GM12878 (cell line): ENCODE results near the gene MAST2. TPM values are rescaled to one million over a fixed set of nuclear protein-coding genes. Genes with fewer than 3 reads are reported as not detected.
A peak's percentile ranks its signal among the peaks of the same experiment; 100 is the strongest.

ENCODE experiments used
- ATAC-seq: fragments of 200-7000 bp; cut with Tn5 transposase; 3 replicates; pipeline ENCODE4 v1.9.1; 2020; ENCODE audit warnings: mild to moderate bottlenecking, moderate library complexity
- Bru-seq: library from RNA; stranded (reverse); fragments of 400-500 nt; gene quantifications from one replicate; lab custom pipeline; 2021; lab: Mats Ljungman, UMichigan
- BruChase-seq, 2 experiments: library from RNA; stranded (reverse); fragments of 400-500 nt; gene quantifications; one replicate each; lab custom pipeline; 2021; lab: Mats Ljungman, UMichigan
- BruUV-seq: library from RNA; stranded (reverse); fragments of 400-500 nt; replicated peaks from 2 replicates; lab custom pipeline; 2021; lab: Mats Ljungman, UMichigan
- CTCF ChIA-PET: fragments of 300-600 bp; sonication (Branson Sonifier 250); formaldehyde crosslinking; extraction: SDS; loops from one replicate; lab custom pipeline; 2021; ENCODE audit warnings: inconsistent platforms; lab: Yijun Ruan, JAX
- POLR2A ChIA-PET: fragments of 350-600 bp; formaldehyde crosslinking; extraction: SDS; loops from one replicate; lab custom pipeline; 2021; ENCODE audit warnings: inconsistent platforms; lab: Charles Lee
- RAD21 ChIA-PET: fragments of 300-600 bp; sonication (Branson Sonifier 250); formaldehyde crosslinking; loops from one replicate; lab custom pipeline; 2023; ENCODE audit warnings: antibody characterized with exemption; ENCODE audit not compliant: unreplicated experiment; lab: Charles Lee
- SMC1A ChIA-PET: fragments of 300-600 bp; sonication (Branson Sonifier 250); formaldehyde crosslinking; loops from one replicate; lab custom pipeline; 2023; ENCODE audit not compliant: unreplicated experiment, uncharacterized antibody; lab: Charles Lee
- DNase-seq: peaks from one replicate; pipeline ENCODE4 v3.0.0-alpha.2; 2011; ENCODE audit warnings: low read depth, low spot score
- FAIRE-seq: peaks from 3 replicates; lab custom pipeline; 2011; peaks lifted over from hg19 to GRCh38; lab: Jason Lieb, UNC
- H2AFZ ChIP-seq: 2 replicates; pipeline ENCODE4 v1.6.0; 2011; ENCODE audit warnings: low read depth, low read length, control low read depth; ENCODE audit not compliant: control insufficient read depth
- H3K27ac ChIP-seq: 2 replicates; pipeline ENCODE4 v1.5.1; 2011; ENCODE audit warnings: control low read depth; ENCODE audit not compliant: control insufficient read depth, insufficient read depth
- H3K27me3 ChIP-seq, 2 experiments: replicated peaks in 1 of 2; 2 replicates each; pipeline versions ENCODE4 v1.6.0 to v1.6.1; 2011; ENCODE audit warnings: low read length in 1 of 2; ENCODE audit not compliant: control insufficient read depth in 2 of 2, insufficient read depth in 2 of 2
- H3K36me3 ChIP-seq, 2 experiments: 2 replicates each; pipeline ENCODE4 v1.5.1; 2011; ENCODE audit warnings: low read length in 1 of 2; ENCODE audit not compliant: control insufficient read depth in 2 of 2, insufficient read depth in 2 of 2
- H3K4me1 ChIP-seq: 2 replicates; pipeline ENCODE4 v1.6.1; 2011; ENCODE audit warnings: mild to moderate bottlenecking, low read length, moderate library complexity, mixed read lengths; ENCODE audit not compliant: control insufficient read depth, insufficient read depth
- H3K4me2 ChIP-seq: 2 replicates; pipeline ENCODE4 v1.6.0; 2011; ENCODE audit warnings: control low read depth; ENCODE audit not compliant: control insufficient read depth, insufficient read depth
- H3K4me3 ChIP-seq: fragments of 200-600 bp; sonication (generic); 2 replicates; pipeline ENCODE4 v1.5.1; 2016
- H3K79me2 ChIP-seq: 2 replicates; pipeline ENCODE4 v1.6.0; 2011; ENCODE audit warnings: low read length; ENCODE audit not compliant: control insufficient read depth, insufficient read depth
- H3K9ac ChIP-seq: 2 replicates; pipeline ENCODE4 v1.8.0; 2011; ENCODE audit warnings: low read length, control low read depth, mixed read lengths; ENCODE audit not compliant: control insufficient read depth, insufficient read depth
- H3K9me3 ChIP-seq: replicated peaks from 3 replicates; pipeline ENCODE4 v1.5.1; 2011; ENCODE audit warnings: mild to moderate bottlenecking, low read length; ENCODE audit not compliant: control insufficient read depth, insufficient read depth
- H4K20me1 ChIP-seq: 2 replicates; pipeline ENCODE4 v1.6.0; 2011; ENCODE audit not compliant: control insufficient read depth, insufficient read depth
- CBX5 ChIP-seq: sonication (generic); IDR thresholded peaks from 2 replicates; pipeline ENCODE4 v1.6.1; 2016; ENCODE audit warnings: low read depth, moderate library complexity, mild to moderate bottlenecking, inconsistent platforms
- CEBPB ChIP-seq, 2 experiments: fragments of 150-350 bp in 1 of 2; IDR thresholded peaks; 2 replicates each; pipeline ENCODE4 v1.6.1; 2012 to 2014; ENCODE audit warnings: low read depth in 2 of 2, low read length in 2 of 2, borderline replicate concordance in 1 of 2, inconsistent platforms in 1 of 2
- FOS ChIP-seq: IDR thresholded peaks from 3 replicates; pipeline ENCODE4 v1.6.1; 2011; ENCODE audit warnings: borderline replicate concordance; ENCODE audit not compliant: insufficient read length; ENCODE audit errors: extremely low read depth
- HCFC1 ChIP-seq: fragments of 150-350 bp; IDR thresholded peaks from 2 replicates; pipeline ENCODE4 v1.6.1; 2014; ENCODE audit warnings: low read length
- KDM1A ChIP-seq: fragments of 200-600 bp; sonication (generic); IDR thresholded peaks from 2 replicates; pipeline ENCODE4 v1.6.1; 2016; ENCODE audit warnings: borderline replicate concordance
- NFIC ChIP-seq: IDR thresholded peaks from 2 replicates; pipeline ENCODE4 v1.6.1; 2012; ENCODE audit warnings: low read depth, mild to moderate bottlenecking, inconsistent platforms, low read length, moderate library complexity
- NR2F1 ChIP-seq: fragments of 450-650 bp; conservative IDR thresholded peaks from 2 replicates; pipeline ENCODE4 v1.6.1; 2017; ENCODE audit warnings: mild to moderate bottlenecking
- NRF1 ChIP-seq: conservative IDR thresholded peaks from 2 replicates; pipeline ENCODE4 v1.6.1; 2011; ENCODE audit warnings: mild to moderate bottlenecking, low read depth, low read length, improper control_type of control experiment
- PML ChIP-seq: IDR thresholded peaks from 2 replicates; pipeline ENCODE4 v1.6.1; 2012; ENCODE audit warnings: low read length, inconsistent platforms
- SRF ChIP-seq, 2 experiments: IDR thresholded peaks; 2 replicates each; pipeline ENCODE4 v1.6.1; 2011; ENCODE audit warnings: low read depth in 2 of 2, low read length in 2 of 2, mild to moderate bottlenecking in 1 of 2, moderate library complexity in 1 of 2
- STAT1 ChIP-seq: fragments of 450-650 bp; conservative IDR thresholded peaks from 2 replicates; pipeline ENCODE4 v1.6.1; 2014; ENCODE audit warnings: antibody characterized with exemption, mild to moderate bottlenecking
- TCF7 ChIP-seq: IDR thresholded peaks from 2 replicates; pipeline ENCODE4 v1.6.1; 2014; ENCODE audit warnings: antibody characterized with exemption, borderline replicate concordance
- ZBED1 ChIP-seq: IDR thresholded peaks from 2 replicates; pipeline ENCODE4 v1.6.1; 2016; ENCODE audit warnings: borderline replicate concordance
- ZNF384 ChIP-seq: IDR thresholded peaks from 2 replicates; pipeline ENCODE4 v1.6.1; 2012; ENCODE audit warnings: low read depth, mild to moderate bottlenecking, low read length, improper control_type of control experiment, borderline replicate concordance
- WGBS: methylation state at CpG from one replicate; pipeline ENCODE4 v1.1.6; 2016; ENCODE audit warnings: low lambda C conversion rate; ENCODE audit not compliant: insufficient replicate concordance, insufficient coverage; ENCODE audit errors: missing lambda C conversion rate; 5-methylcytosine and 5-hydroxymethylcytosine counted together
- in situ Hi-C: fragments of 300-500 bp; cut with MboI; formaldehyde crosslinking; loops from 9 replicates; pipeline ENCODE4 v1.14.3; 2018; ENCODE audit warnings: mixed read lengths
- intact Hi-C: fragments of 100-400 bp; cut with micrococcal nuclease; formaldehyde crosslinking; loops from one replicate; pipeline ENCODE4 v1.14.2; 2022; ENCODE audit not compliant: unreplicated experiment
- long read RNA-seq, 2 experiments: library from polyadenylated mRNA; unstranded; transcript quantifications; one replicate each; pipeline ENCODE4 v2.0.0, GENCODE V29; 2019 to 2020
- polyA minus RNA-seq, 3 experiments: library from RNA; depleted of rRNA, polyadenylated mRNA; stranded (reverse); fragments of >200 nt; gene quantifications; 2 replicates each; pipeline ENCODE4 v1.2.3, GENCODE V29; 2011
- polyA plus RNA-seq, 11 experiments: library from polyadenylated mRNA; depleted of rRNA in 4 of 11; unstranded in 6 of 11; stranded (reverse) in 5 of 11; fragments of >200 nt; fragmentation: Nextera tagmentation in 4 of 11; fragmentation: Illumina TruSeq in 1 of 11; extraction: Ambion mirVana in 4 of 11; extraction: Trizol in 1 of 11; gene quantifications; 1 replicate in 1 of 11; 2 replicates in 10 of 11; pipeline versions ENCODE4 v1.2.1 to v1.2.3, GENCODE V29; 2011 to 2016; ENCODE audit warnings: inconsistent platforms in 2 of 11, missing spikeins in 2 of 11, low read depth in 1 of 11
- total RNA-seq, 4 experiments: library from RNA; depleted of rRNA in 3 of 4; stranded (reverse); fragments of >200 nt in 3 of 4; fragmentation: Illumina TruSeq in 1 of 4; extraction: Trizol in 1 of 4; gene quantifications; 2 replicates each; pipeline versions ENCODE4 v1.2.1 to v1.2.3, GENCODE V29; 2013 to 2021
- TF ChIP-seq, protein P1 (sequence below): fragments of 450-650 bp; IDR thresholded peaks from 2 replicates; pipeline ENCODE4 v1.6.1; 2016; ENCODE audit warnings: mild to moderate bottlenecking
- TF ChIP-seq, protein P2 (sequence below): fragments of 450-650 bp; formaldehyde crosslinking; IDR thresholded peaks from 2 replicates; pipeline ENCODE4 v1.4.0; 2022; ENCODE audit warnings: mild to moderate bottlenecking, moderate library complexity

MAST2 gene
- total RNA-seq (2013; cell fraction: nucleolus; rRNA removed): 51.6 and 64.3 TPM in 2 replicates
- total RNA-seq (2014; rRNA removed): 16.7 and 20.2 TPM in 2 replicates
- total RNA-seq (2014; rRNA removed; fragmentation: Illumina TruSeq; extraction: Trizol): 11.7 and 12.2 TPM in 2 replicates
- total RNA-seq (2021): 25.1 and 28.7 TPM in 2 replicates
- polyA plus RNA-seq (2011; ENCODE audit: low read depth): 9.0 TPM
- 8.3 and 11.3 TPM in 2 replicates for polyA plus RNA-seq (2011; rRNA removed)
- 11.9 and 13.8 TPM in 2 replicates for polyA plus RNA-seq (2011; cell fraction: cytosol; rRNA removed)
- polyA plus RNA-seq (2011; cell fraction: nucleus; rRNA removed): 44.4 and 47.3 TPM in 2 replicates
- 9.2 and 10.6 TPM in 2 replicates for polyA plus RNA-seq (2012)
- polyA plus RNA-seq (2014; fragmentation: Illumina TruSeq; extraction: Trizol): 13.1 and 17.6 TPM in 2 replicates
- polyA plus RNA-seq (2014; fragmentation: Nextera tagmentation; extraction: Ambion mirVana): 1 to 10 TPM; 1.0 to 1.4 TPM
- polyA plus RNA-seq (2014; rRNA removed): 15.2 and 16.3 TPM in 2 replicates
- 10 to 100 TPM; 13.0 to 14.6 TPM for polyA plus RNA-seq (2016; fragmentation: Nextera tagmentation; extraction: Ambion mirVana)
- 25.2 and 34.2 TPM in 2 replicates for polyA minus RNA-seq (2011; rRNA and poly(A)+ RNA removed)
- polyA minus RNA-seq (2011; cell fraction: cytosol; rRNA and poly(A)+ RNA removed): 13.1 and 13.9 TPM in 2 replicates
- polyA minus RNA-seq (2011; cell fraction: nucleus; rRNA and poly(A)+ RNA removed): 23.3 and 39.6 TPM in 2 replicates
- percentile 61 among the genes with signal in this experiment for Bru-seq, nascent RNA
- BruChase-seq, experiment 1, labeled RNA remaining after a 6-hour chase: percentile 64 among the genes with signal in this experiment
- percentile 62 among the genes with signal in this experiment for BruChase-seq, experiment 2, labeled RNA remaining after a 2-hour chase
- long read RNA-seq, experiment 1, partial matches to known transcripts: 4 of 5 reads
- long read RNA-seq, experiment 1, other reads (novel, unspliced or antisense): 1 of 5 reads
- long read RNA-seq, experiment 2: 0 reads

DNA sequence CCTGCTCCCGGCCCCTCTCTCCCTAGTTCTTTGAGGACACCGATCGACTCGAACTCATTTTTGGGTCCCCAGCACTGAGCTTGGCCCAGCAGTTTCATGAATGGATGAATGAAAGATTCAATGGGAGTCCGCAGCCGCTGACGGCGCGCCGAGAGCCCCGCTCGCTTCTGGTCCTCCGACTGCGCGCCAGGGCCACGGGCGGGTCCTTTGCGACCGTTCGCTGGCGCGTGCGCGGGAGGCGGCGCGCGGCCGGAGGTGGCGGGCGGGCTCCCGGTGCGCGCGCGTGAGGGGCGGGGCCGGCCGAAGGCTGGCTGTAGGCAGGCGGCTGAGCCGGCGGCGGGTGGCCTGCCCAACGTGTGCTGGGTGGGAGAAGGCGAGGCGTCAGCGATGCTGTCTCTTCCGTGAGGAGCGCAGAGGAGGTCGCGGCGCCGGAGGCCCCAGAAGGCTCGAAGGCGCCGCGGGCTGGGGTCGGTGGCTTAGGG lies at the start of gene MAST2:
Gene MAST2 (plus strand): TSS at position 314 of the 482 bp plus-strand sequence. CDS start 284 bp downstream, outside the sequence.
- no peak for DNase-seq
- ChIA-PET RAD21 (interaction anchor here (1.8 kb wide), 1 partner anchor 77 kb away, joined by 4 read pairs; no protein-coding TSS in a partner anchor), CTCF (no interaction called here), POLR2A (interaction anchor here (0.5 to 1.1 kb wide), 6 partner anchors 13 to 204 kb away, joined by 3 to 5 read pairs (median 4); partner anchors contain the start of gene GPBP1L1), SMC1A (interaction anchor here (1.3 to 1.4 kb wide), 2 partner anchors 18 to 76 kb away, joined by 4 to 5 read pairs; no protein-coding TSS in a partner anchor)
- H3K27me3 ChIP-seq: no peaks in the 10 kb centered on the region
- no peak for FAIRE-seq
- in situ Hi-C loops: no loop called here
- H3K79me2 ChIP-seq: peaks cover 25% of the 10 kb centered on the region
- WGBS: under 1% methylated on average over 39 of the region's 58 CpGs
- peak within 1 kb of the TSS; percentile 62 for H3K9ac ChIP-seq
- no peaks in the 10 kb centered on the region for H3K9me3 ChIP-seq
- ATAC-seq: peak; percentile 93
- H3K27ac ChIP-seq: peak within 1 kb of the TSS; percentile 28
- no peaks in the 10 kb centered on the region for H4K20me1 ChIP-seq
- peak within 1 kb of the TSS; percentile 91 for H3K4me2 ChIP-seq
- H2AFZ ChIP-seq: peak within 1 kb of the TSS; percentile 93
- intact Hi-C loops: loop anchor here (5.0 kb wide), 1 partner anchor 116 kb away; the partner anchor contains the start of genes GPBP1L1 and TMEM69
- peak within 1 kb of the TSS; percentile 91 for H3K4me3 ChIP-seq
- H3K36me3 ChIP-seq: no peaks in the 10 kb centered on the region
- H3K4me1 ChIP-seq: peaks cover 4% of the 10 kb centered on the region
- no TSS peak for BruUV-seq
- TF ChIP-seq PML (no peak), KDM1A (no peak), NR2F1 (0 out of 2 replicates have a peak, but pooled peaks have one; percentile 47), CBX5 (no peak), ZBED1 (no peak), SRF (IDR thresholded peaks at IDR 0.05; ENCODE audit: low read depth in 2 of 2, low read length in 2 of 2) (no peak), STAT1 (no peak), HCFC1 (no peak), NFIC (no peak), FOS (no peak), NRF1 (peak; percentile 67), CEBPB (IDR thresholded peaks at IDR 0.05; ENCODE audit: borderline replicate concordance in 1 of 2, low read depth in 2 of 2, low read length in 2 of 2) (no peak), ZNF384 (no peak), TCF7 (no peak)
- TF ChIP-seq, protein P1, sequence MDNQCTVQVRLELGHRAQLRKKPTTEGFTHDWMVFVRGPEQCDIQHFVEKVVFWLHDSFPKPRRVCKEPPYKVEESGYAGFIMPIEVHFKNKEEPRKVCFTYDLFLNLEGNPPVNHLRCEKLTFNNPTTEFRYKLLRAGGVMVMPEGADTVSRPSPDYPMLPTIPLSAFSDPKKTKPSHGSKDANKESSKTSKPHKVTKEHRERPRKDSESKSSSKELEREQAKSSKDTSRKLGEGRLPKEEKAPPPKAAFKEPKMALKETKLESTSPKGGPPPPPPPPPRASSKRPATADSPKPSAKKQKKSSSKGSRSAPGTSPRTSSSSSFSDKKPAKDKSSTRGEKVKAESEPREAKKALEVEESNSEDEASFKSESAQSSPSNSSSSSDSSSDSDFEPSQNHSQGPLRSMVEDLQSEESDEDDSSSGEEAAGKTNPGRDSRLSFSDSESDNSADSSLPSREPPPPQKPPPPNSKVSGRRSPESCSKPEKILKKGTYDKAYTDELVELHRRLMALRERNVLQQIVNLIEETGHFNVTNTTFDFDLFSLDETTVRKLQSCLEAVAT: no peak
- TF ChIP-seq, protein P2, sequence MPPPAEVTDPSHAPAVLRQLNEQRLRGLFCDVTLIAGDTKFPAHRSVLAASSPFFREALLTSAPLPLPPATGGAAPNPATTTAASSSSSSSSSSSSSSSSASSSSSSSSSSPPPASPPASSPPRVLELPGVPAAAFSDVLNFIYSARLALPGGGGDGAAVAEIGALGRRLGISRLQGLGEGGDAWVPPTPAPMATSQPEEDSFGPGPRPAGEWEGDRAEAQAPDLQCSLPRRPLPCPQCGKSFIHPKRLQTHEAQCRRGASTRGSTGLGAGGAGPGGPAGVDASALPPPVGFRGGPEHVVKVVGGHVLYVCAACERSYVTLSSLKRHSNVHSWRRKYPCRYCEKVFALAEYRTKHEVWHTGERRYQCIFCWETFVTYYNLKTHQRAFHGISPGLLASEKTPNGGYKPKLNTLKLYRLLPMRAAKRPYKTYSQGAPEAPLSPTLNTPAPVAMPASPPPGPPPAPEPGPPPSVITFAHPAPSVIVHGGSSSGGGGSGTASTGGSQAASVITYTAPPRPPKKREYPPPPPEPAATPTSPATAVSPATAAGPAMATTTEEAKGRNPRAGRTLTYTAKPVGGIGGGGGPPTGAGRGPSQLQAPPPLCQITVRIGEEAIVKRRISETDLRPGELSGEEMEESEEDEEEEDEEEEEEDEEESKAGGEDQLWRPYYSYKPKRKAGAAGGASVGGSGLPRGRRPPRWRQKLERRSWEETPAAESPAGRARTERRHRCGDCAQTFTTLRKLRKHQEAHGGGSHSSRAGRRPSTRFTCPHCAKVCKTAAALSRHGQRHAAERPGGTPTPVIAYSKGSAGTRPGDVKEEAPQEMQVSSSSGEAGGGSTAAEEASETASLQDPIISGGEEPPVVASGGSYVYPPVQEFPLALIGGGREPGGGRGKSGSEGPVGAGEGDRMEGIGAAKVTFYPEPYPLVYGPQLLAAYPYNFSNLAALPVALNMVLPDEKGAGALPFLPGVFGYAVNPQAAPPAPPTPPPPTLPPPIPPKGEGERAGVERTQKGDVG (CRISPR knock-in tag): no peak
